Measurements from ENCODE around the gene ZNF621.

DNA sequence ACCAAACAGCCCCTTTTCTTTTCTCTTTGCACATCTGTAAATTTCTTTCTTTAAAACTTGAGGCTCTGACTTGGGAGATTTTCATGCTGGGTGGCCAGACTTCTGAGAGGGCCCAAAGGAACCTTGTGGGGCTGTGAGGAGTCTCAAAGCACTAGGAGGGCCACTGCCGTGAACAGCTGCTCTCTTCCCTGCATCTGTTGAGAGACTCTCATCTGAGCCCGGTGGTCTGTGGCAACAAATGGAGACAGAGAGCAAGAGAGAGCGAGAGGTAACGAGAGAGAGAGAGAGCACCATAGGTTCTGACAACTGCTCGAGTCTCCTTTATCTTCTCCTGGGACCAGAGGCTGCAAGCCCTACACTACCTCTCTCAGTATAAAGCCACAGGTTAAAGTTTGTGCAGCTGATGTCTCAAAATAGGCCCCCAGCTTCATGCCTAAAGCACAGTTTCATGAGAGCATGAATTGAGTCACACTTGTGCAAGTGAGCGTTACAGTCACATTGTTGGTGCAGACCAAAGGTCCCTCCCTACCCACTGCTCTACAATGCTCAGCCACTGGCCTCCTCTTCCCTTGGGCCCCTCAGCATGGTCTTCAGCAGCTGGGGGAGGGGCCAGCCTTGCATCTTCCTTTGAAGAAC, 60.7 kb downstream of the ZNF621 start:
- TF ChIP-seq, protein P1, sequence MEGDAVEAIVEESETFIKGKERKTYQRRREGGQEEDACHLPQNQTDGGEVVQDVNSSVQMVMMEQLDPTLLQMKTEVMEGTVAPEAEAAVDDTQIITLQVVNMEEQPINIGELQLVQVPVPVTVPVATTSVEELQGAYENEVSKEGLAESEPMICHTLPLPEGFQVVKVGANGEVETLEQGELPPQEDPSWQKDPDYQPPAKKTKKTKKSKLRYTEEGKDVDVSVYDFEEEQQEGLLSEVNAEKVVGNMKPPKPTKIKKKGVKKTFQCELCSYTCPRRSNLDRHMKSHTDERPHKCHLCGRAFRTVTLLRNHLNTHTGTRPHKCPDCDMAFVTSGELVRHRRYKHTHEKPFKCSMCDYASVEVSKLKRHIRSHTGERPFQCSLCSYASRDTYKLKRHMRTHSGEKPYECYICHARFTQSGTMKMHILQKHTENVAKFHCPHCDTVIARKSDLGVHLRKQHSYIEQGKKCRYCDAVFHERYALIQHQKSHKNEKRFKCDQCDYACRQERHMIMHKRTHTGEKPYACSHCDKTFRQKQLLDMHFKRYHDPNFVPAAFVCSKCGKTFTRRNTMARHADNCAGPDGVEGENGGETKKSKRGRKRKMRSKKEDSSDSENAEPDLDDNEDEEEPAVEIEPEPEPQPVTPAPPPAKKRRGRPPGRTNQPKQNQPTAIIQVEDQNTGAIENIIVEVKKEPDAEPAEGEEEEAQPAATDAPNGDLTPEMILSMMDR (conservative IDR thresholded peaks at IDR 0.05 in 1 of 2, IDR thresholded peaks at IDR 0.05 in 1 of 2; ENCODE audit: low read depth in 1 of 2, low read length in 2 of 2) = no peak
- TF ChIP-seq EZH2 (IDR thresholded peaks at IDR 0.05; ENCODE audit: low read length, missing control alignments) = no peak
